ENCODE data around the gene ANO10.
"Not testable (repeated sequence)": the region's sequence is repeated elsewhere in the genome, so short reads cannot be mapped to it uniquely, and the experiment has no call there.

The ANO10 gene

GRCh38 chr3:43468133-43468532 lies 153.7 kb downstream of the ANO10 start:
- DNase-seq, result no peak

- DNase-seq, result no peak
Measured at GRCh38 chr3:43465109-43465508, 156.7 kb downstream of the ANO10 start.

- DNase-seq, result not testable (repeated sequence)
Measured at GRCh38 chr3:43462566-43462965, 159.2 kb downstream of the ANO10 start.

- no peak for DNase-seq
Measured at GRCh38 chr3:43461345-43461744, 160.5 kb downstream of the ANO10 start.

- DNase-seq, result not testable (repeated sequence)
Measured at GRCh38 chr3:43457038-43457437, 164.8 kb downstream of the ANO10 start.

- DNase-seq, result no peak
Measured at GRCh38 chr3:43455233-43455632, 166.6 kb downstream of the ANO10 start.

GRCh38 chr3:43453981-43454380 lies 167.8 kb downstream of the ANO10 start:
- DNase-seq, result no peak

GRCh38 chr3:43451670-43452254 lies 170.0 kb downstream of the ANO10 start:
- peak; percentile 23 for DNase-seq

GRCh38 chr3:43448098-43448497 lies 173.7 kb downstream of the ANO10 start:
- DNase-seq, result no peak

- DNase-seq, result no peak
Measured at GRCh38 chr3:43445820-43446219, 176.0 kb downstream of the ANO10 start.

- no peak for DNase-seq
Measured at GRCh38 chr3:43442872-43443395, 178.9 kb downstream of the ANO10 start.

- DNase-seq, result no peak
Measured at GRCh38 chr3:43436507-43437140, 185.2 kb downstream of the ANO10 start.

- no peak for DNase-seq
Measured at GRCh38 chr3:43435706-43436105, 186.1 kb downstream of the ANO10 start.

GRCh38 chr3:43434431-43434830 lies 187.4 kb downstream of the ANO10 start:
- DNase-seq, result no peak

- no peak for DNase-seq
Measured at GRCh38 chr3:43432462-43432861, 189.3 kb downstream of the ANO10 start.

GRCh38 chr3:43426388-43426787 lies 195.4 kb downstream of the ANO10 start:
- DNase-seq, result no peak

- no peak for DNase-seq
Measured at GRCh38 chr3:43425829-43426228, 196.0 kb downstream of the ANO10 start.

GRCh38 chr3:43423639-43424038 lies 198.2 kb downstream of the ANO10 start:
- no peak for DNase-seq

- no peak for DNase-seq
Measured at GRCh38 chr3:43423142-43423541, 198.7 kb downstream of the ANO10 start.

GRCh38 chr3:43418601-43419272 lies 203.1 kb downstream of the ANO10 start:
- DNase-seq, result no peak

GRCh38 chr3:43417133-43417532 lies 204.7 kb downstream of the ANO10 start:
- no peak for DNase-seq

- no peak for DNase-seq
Measured at GRCh38 chr3:43415088-43415487, 206.7 kb downstream of the ANO10 start.

- no peak for DNase-seq
Measured at GRCh38 chr3:43413676-43414368, 208.0 kb downstream of the ANO10 start.

GRCh38 chr3:43411429-43411828 lies 210.4 kb downstream of the ANO10 start:
- DNase-seq, result no peak

Measured in OCI-M1 (cell line).